Adrenal gland (tissue), 12 donors: Measurements from ENCODE around the gene SYT15B. TPM values are rescaled to one million over a fixed set of nuclear protein-coding genes. Genes with fewer than 3 reads are reported as not detected.
A peak's percentile ranks its signal among the peaks of the same experiment; 100 is the strongest.
"Not testable (repeated sequence)": the region's sequence is repeated elsewhere in the genome, so short reads cannot be mapped to it uniquely, and the experiment has no call there.

Experiments used
- DNase-seq, 7 donors: peaks; one replicate each; pipeline ENCODE4 v3.0.0-alpha.2; 2019 to 2020
- H3K27ac ChIP-seq, 5 donors: fragments of 200-600 bp; sonication (generic) in 4 of 5; 1 replicate in 3 of 5; 2 replicates in 2 of 5; pipeline versions ENCODE4 v1.5.1 to v1.8.0; 2016 to 2020; ENCODE audit warnings: mild to moderate bottlenecking in 1 of 5
- H3K27me3 ChIP-seq: fragments of 200-600 bp; 2 replicates; pipeline ENCODE4 v1.8.0; 2021
- H3K36me3 ChIP-seq, 2 donors: fragments of 200-600 bp; replicated peaks in 1 of 2; 1 replicate in 1 of 2; 2 replicates in 1 of 2; pipeline versions ENCODE4 v1.5.1 to v1.8.0; 2018 to 2022
- H3K4me1 ChIP-seq, 2 donors: fragments of 200-600 bp; replicated peaks in 1 of 2; 1 replicate in 1 of 2; 2 replicates in 1 of 2; pipeline versions ENCODE4 v1.5.1 to v1.8.0; 2018 to 2021
- H3K4me3 ChIP-seq, 4 donors: fragments of 200-600 bp; sonication (generic) in 3 of 4; one replicate each; pipeline ENCODE4 v1.5.1; 2016 to 2018
- H3K9me3 ChIP-seq, 3 donors: fragments of 200-600 bp; sonication (generic) in 1 of 3; replicated peaks in 1 of 3; 1 replicate in 2 of 3; 2 replicates in 1 of 3; pipeline versions ENCODE4 v1.5.1 to v1.8.0; 2016 to 2021
- WGBS, 4 donors: extraction: QIAGEN DNeasy Blood & Tissue Kit in 2 of 4; methylation state at CpG; one replicate each; pipeline versions ENCODE4 v1.1.5 to v1.1.7; 2013 to 2017; 5-methylcytosine and 5-hydroxymethylcytosine counted together
- intact Hi-C, 2 donors: fragments of 100-400 bp; cut with DNase I; formaldehyde crosslinking; loops; one replicate each; pipeline versions ENCODE4 v1.14.1 to v1.15.0; 2022 to 2023
- polyA plus RNA-seq, 3 donors: library from polyadenylated mRNA; stranded (reverse); fragments of 200-250 nt in 2 of 3; fragments of 350-450 nt in 1 of 3; fragmentation: Illumina TruSeq in 1 of 3; extraction: RNeasy Lipid Tissue Mini Kit (QIAGEN cat#74804) in 1 of 3; gene quantifications; one replicate each; pipeline ENCODE4 v1.2.3, GENCODE V29; 2013 to 2014
- total RNA-seq, 9 donors: library from RNA; depleted of rRNA in 4 of 9; stranded (reverse); fragments of >200 nt in 4 of 9; fragments of 120-200 nt in 1 of 9; fragmentation: NEBNext Ultra II Directional in 1 of 9; extraction: Animal tissue kit (Norgen Biotek cat#: 25700) in 1 of 9; gene quantifications; one replicate each; pipeline versions ENCODE4 v1.1.0 to v1.2.4, GENCODE V29; 2013 to 2023
- donor health status: healthy with polysubstance abuse.
- donor health status: Bipolar disorder and iron deficiency.
- donor health status: DM: yes; HTN: yes; CAD: no.
- donor health status: DM: no; HTN: no; CAD: no.
- donor health status: DM: no; HTN: no; CAD: no.
- donor health status: DM: yes; HTN: yes; CAD: no.

Gene SYT15B
- total and polyA plus RNA-seq, 12 donors = 0.17 to 3.0 (median 0.95) TPM; not detected in 1

DNA sequence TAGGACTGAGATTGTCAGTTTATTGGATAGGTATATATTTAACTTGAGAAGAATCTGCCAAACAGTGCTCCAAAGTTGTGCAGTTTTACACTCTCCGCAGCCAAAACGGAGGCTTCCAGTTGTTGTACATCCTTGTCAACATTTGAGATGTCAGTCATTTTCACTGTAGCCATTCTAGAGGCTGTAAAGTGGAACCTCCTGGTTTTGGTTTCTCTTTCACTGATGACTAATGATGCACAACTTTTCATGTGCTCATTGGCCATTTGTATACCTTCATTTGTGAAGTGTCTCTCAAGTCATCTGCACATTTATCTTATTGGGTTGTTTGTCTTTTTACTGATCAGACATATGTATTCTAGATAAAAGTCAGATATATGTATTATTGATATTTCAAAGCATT lies 22.5 kb downstream of the SYT15B start:
- H3K36me3 ChIP-seq, H3K9me3 ChIP-seq, H3K27me3 ChIP-seq, H3K4me1 ChIP-seq, DNase-seq, H3K27ac ChIP-seq, intact Hi-C loops, H3K4me3 ChIP-seq: not testable (repeated sequence)
- 46 to 60% (median 51%) methylated on average over 2 of the region's 2 CpGs for WGBS, 4 donors

DNA sequence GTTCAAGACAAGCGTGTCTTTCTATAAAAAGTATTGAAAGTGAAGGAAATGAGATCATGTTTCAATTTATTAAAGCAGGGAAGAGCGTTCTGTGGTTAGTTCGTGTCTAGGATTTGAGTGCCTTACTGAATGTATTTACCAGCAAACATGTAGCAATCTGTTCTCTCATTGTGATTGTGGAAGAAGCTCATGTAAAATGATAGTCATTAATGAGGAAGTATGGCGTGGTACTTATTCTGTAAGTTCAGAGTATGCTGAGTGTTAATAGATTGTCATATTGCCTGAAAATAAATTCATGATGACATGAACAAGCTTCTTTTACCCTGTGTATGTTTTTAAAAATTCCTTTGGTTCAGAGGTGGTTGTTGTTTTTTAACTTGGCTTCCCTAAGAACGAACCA lies 32.5 kb downstream of the SYT15B start:
- intact Hi-C loops, H3K4me3 ChIP-seq, H3K36me3 ChIP-seq, H3K4me1 ChIP-seq, H3K27me3 ChIP-seq, H3K9me3 ChIP-seq, H3K27ac ChIP-seq, DNase-seq: not testable (repeated sequence)
- WGBS, 4 donors = no CpG with 5 or more reads among the region's 5 CpGs

DNA sequence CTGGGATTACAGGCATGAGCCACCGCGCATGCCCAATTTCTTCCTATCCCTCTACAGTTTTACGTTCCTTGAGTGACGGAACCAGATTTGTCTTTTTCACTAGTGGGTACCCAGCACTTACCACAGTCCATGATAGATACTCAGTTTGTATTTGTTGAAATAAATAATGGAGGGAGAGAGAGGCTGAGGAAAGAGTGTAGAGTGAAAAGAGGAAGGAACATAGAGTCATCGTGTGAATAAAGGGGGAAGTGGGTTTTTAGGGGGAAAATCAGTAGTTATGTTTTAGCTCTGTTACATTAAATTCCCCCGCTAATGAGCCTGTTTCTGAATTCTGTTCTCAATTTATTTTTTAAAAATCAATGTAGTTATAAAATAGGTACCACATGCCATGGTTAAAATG lies 37.7 kb downstream of the SYT15B start:
- intact Hi-C loops, H3K4me1 ChIP-seq, H3K36me3 ChIP-seq: not testable (repeated sequence)

DNA sequence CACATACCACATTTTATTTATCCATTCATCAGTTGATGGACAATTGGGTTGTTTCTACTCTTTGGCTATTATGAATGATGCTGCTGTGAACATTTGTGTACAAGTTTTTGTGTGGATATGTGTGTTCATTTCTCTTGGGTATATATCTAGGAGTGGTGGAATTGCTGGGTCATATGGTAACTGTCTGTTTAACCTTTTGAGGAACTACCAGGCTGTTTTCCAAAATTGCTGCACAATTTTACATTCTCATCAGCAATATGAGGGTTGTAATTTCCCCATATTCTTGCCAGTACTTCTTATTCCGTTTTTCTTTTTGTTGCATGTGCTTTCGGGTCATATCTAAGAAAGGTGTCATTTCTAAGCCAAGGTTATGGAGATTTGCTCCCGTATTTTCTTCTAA lies 38.3 kb downstream of the SYT15B start:
- H3K36me3 ChIP-seq, H3K9me3 ChIP-seq, H3K27ac ChIP-seq, H3K4me1 ChIP-seq, intact Hi-C loops, DNase-seq, H3K4me3 ChIP-seq, H3K27me3 ChIP-seq: not testable (repeated sequence)
- WGBS, 4 donors = no CpG with 5 or more reads among the region's 3 CpGs

More for the DNA sequence above, 37.7 kb downstream of the SYT15B start:
- not testable (repeated sequence) for H3K4me3 ChIP-seq, H3K27ac ChIP-seq, H3K27me3 ChIP-seq, DNase-seq, H3K9me3 ChIP-seq
- WGBS, 4 donors = no CpG with 5 or more reads among the region's 6 CpGs

DNA sequence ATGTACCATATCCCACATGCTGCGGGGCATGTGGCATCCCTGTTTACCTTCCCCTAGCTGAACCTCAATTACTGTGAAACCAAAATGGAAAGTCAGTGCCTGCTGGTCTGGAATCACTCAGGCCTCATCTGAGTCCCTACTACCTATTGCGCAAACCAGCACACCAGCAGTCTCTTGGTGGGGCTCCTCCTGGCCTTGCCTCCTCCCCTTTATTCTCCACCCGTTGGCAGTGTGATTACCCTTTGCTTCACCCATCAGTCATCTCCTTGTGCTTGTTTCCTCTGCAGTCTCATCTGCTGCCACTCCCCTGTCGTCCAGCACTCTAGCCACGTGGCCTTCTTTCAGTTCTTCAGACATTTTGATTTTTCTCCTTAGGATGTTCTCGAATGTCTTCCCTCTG lies 39.3 kb downstream of the SYT15B start:
- intact Hi-C loops, H3K27ac ChIP-seq, H3K4me3 ChIP-seq, H3K4me1 ChIP-seq, H3K9me3 ChIP-seq, H3K27me3 ChIP-seq, H3K36me3 ChIP-seq: not testable (repeated sequence)
- 60 to 93% (median 70%) methylated on average over 3 to 5 of the region's 6 CpGs for WGBS, 4 donors
- peak in 1 of 7 donors; percentile 8 for DNase-seq

DNA sequence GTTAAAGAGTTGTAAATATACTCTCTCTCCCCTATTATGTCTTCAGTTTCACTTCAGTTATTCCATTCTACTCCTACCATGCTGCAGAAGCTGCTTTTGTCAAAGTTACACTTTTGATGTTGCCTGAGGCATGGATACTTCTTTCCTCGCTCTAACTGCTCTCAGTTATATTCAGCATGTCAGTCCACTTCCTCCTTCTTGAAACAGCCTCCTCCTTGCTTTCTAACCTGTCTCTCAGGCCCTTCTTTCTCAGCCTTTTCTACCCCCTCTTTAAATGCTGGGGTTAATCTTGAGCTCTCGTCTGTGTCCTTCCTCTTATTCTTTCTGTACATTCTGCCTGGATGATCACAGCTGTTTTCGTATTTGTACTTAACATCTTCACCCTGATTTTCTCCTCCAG lies 40.0 kb downstream of the SYT15B start:
- H3K36me3 ChIP-seq, H3K9me3 ChIP-seq, H3K4me1 ChIP-seq, H3K4me3 ChIP-seq, H3K27me3 ChIP-seq, DNase-seq, H3K27ac ChIP-seq, intact Hi-C loops: not testable (repeated sequence)
- 70 to 85% (median 73%) methylated on average over 1 to 2 of the region's 3 CpGs for WGBS, 4 donors

DNA sequence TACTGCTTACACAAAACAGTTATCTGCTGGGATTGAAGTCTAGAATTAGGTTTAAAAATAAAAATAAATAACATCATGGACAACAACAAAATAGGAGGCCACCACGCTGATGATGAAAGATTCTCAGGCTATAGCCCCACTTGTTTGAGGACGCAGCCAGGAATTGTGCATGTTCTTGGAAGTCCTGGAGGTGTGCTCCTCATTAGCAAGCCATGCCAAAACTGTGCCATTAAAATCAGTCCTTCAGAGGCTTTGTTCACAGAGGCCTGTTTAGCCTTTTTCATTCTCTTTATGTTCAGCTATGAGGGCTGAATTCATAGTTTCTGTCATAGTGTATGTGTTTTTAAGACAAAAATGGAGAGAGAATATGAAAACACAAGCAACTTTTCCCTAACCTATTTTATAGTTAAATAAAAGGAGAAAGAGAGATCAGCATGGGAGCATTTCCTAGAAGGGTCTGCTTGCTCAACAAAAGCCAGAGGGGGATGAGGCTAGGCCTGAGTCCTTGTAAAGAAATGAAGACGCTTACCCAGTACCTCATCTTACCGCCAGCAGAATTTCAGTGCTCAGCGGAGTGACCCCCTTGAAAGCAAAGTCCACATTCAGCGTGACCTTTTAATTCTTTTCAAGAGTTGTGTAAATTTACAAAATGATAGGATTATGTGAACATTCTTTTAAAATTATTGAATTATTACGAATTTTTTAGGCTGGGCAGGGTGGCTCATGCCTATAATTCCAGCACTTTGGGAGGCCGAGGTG lies 46.2 kb downstream of the SYT15B start:
- DNase-seq, H3K36me3 ChIP-seq, intact Hi-C loops, H3K4me1 ChIP-seq, H3K4me3 ChIP-seq, H3K9me3 ChIP-seq, H3K27me3 ChIP-seq, H3K27ac ChIP-seq: not testable (repeated sequence)
- WGBS, 4 donors = 91 to 95% (median 93%) methylated on average over 4 of the region's 8 CpGs; no CpG with 5 or more reads in 1 of the 4 donors

Other genes with a start within 250 kb of the SYT15B start
- gene AGAP9, start 240.0 kb downstream of the SYT15B start, total RNA-seq = 10 to 100 TPM in 3 of 9 donors, 1 to 10 TPM in 5, under 1 TPM in 1; 0.24 to 12.2 (median 5.2) TPM
- 10 to 100 TPM in 2 of 3 donors, 1 to 10 TPM in 1; 5.8 to 35.6 (median 18.2) TPM for gene AGAP9, start 240.0 kb downstream of the SYT15B start, polyA plus RNA-seq
- gene NPY4R2, start 155.1 kb upstream of the SYT15B start, total RNA-seq = under 1 TPM in 3 of 9 donors, not detected in 6; 0.11 to 0.98 (median 0.30) TPM
- not detected for gene NPY4R2, start 155.1 kb upstream of the SYT15B start, polyA plus RNA-seq
- not detected for gene FAM25C, start 236.2 kb upstream of the SYT15B start, total RNA-seq
- gene FAM25C, start 236.2 kb upstream of the SYT15B start, polyA plus RNA-seq = not detected